ENCODE measurements around the gene PLXNA2.

The PLXNA2 gene

DNA sequence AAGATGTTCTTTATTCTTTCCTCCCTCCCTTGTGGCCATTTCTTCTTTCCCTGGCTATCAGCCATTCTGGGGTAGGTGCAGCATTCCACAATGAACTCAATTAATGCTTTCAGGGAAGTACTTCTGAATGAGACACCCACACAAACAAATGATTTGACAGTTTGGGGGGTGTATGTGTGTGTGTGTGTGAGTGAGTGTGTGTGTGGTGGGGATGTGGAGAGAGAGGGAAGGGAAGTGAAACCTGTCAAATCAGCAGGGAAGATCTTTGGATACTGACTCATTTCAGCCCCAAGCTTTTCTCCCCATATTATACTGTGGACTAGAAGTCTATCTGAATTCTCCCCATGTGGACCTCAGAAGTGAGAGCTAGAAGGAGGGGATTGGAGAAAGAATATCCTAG, 178.3 kb downstream of the PLXNA2 start:
- no peak for DNase-seq (ENCODE audit: low read depth in 2 of 2)

DNA sequence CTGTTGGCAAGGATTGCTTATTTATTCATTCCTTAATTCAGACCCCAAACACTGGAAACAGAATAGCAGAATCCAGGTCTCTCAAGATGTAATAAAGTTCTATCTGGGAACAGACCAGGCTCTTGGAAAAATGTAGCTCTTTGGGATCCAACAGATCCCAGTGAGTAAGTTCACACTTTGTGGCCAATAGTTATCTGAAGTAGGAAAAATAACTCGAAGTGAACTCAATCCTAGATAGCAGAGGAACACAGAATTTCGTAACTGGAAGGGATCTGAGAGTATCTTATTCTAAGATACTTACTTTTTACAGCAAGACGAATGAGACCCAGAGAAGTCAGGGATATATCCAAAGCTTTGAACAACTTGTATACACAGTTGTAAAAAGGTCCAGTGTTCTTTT, 182.6 kb downstream of the PLXNA2 start:
- DNase-seq (ENCODE audit: low read depth in 2 of 2), result no peak

DNA sequence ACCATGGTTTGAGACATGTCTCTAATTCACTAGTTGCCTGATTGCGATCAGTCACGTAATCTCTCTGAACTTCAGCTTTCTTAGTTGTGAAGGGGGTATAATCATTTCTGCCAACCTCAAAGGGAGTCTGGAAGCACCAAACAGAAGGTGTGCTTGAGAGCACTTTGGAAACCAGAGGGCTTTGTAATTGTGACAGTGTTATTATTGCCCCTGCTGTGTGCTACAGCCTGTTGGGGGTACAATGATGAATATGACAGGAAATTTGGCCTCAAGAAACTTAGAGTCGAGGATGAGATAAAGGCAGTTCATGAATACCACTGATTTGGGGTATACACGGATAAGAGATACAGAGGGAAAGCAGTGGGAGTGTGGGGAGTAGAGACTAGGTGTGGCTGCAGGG, 183.1 kb downstream of the PLXNA2 start:
- no peak for DNase-seq (ENCODE audit: low read depth in 2 of 2)

DNA sequence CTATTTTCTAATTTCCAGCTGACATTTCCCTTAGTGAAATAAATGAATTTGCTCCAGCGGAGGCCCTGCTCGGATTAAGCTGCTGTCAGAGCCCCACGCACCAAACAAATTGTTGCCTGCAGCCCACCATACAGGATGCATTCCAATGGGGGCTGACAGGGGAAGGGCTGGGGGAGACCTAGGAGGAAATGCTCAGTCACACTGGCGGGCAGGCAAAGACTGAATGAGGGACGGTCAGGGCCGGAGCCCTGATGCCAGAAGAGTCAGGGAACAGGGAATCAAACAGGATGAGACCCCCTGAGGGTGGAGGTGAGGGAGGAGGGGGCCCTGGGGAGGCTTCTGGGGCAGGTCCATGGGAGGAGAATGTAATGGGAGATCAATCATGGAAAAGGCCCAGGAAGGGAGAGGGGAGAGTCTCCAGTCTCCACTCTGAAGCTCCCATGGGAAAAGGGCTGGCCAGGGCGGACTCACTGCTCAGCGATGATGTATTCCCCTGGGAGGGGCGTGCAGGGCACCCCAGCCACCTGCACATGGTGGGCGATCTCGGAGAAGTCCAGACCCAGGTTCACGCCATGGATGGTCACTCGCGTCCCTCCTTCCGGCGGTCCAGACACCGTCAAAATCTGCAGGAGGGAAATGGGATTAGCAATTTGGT, 183.8 kb downstream of the PLXNA2 start:
- no peak for DNase-seq (ENCODE audit: low read depth in 2 of 2)

DNA sequence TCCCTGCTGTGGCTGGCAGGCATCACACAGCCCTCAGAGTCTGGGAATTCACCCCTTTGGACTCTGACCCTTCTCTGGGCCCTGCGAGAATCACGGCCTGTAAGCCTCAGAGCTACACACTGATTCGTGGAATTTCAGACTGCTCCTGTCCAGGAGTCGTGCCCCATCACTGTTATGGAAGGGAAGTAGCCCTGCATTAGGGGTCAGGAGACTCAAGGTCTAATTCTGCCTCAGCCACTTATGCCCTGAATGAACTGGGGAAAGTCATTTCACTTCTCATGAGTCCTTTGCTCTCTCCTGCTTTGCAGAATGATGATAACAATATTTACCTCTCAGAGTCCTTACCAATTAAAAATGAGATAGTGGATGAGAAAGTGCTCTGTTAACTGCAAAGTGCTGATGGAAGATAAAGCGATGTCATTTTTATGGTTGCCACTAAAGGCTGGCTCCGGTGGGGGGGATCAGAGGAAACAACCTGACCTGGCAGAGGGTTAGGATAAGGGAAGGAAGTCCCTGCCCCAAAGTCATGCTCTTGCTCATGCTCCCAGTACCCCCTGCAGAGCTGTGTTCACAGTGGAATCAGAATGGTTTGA, 184.7 kb downstream of the PLXNA2 start:
- no peak for DNase-seq (ENCODE audit: low read depth in 2 of 2)

DNA sequence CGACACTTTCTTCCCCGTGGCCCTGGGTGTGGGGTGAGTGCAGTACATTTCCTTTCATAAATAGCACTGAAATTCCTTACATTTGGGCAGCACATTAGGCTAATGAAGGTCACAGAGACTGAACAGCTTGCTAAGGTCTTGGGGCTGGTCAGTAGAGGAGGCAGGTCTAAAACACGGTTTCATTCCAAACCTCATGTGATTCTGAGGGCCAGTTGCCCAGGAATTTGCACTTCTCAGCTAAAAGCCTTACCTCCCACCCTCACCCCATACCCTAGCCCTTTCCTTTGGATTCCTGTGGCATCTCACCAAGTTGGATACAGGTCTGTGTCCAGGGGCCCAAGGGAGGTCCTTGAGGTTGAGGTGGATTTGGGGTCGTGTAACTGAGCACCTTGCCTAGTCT, 185.4 kb downstream of the PLXNA2 start:
- no peak for DNase-seq (ENCODE audit: low read depth in 2 of 2)

DNA sequence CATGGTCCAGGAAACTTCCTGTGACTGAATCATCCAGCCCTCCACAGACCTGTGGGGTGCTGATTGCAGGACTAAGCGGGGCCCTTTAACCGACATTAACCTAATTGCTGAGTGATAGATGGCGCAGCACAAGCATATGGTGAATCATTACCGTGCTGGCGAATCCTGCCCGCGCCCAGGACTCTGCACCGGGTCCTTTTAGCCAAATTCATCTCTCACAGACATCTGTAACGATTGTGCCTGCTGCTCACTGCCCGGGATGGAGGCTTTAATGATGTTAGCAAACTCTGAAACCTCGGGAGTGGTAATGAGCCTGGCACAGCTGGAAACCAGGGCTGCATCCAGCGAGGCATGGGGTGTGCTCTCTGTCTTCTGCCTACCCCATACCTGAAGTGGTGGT, 185.9 kb downstream of the PLXNA2 start:
- DNase-seq (ENCODE audit: low read depth in 2 of 2), result no peak

DNA sequence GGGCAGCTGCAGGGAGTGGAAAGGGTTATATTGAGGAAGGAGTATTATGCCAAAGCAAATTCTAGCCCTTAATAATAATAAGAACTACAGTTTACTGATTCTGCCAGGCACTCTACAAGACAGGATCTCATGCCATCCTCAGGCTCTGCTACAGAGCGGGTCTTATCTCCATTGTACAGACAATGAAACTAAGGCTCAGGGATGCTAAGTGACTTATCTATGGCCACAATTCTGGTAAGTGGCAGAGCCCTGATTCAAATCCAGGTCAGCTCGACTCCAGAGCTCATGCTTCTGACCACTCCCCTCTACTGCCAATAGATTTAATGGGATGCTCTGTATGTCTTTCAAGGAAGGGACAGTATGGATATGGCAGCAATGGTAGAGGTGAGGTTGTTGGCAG, 187.1 kb downstream of the PLXNA2 start:
- no peak for DNase-seq (ENCODE audit: low read depth in 2 of 2)

DNA sequence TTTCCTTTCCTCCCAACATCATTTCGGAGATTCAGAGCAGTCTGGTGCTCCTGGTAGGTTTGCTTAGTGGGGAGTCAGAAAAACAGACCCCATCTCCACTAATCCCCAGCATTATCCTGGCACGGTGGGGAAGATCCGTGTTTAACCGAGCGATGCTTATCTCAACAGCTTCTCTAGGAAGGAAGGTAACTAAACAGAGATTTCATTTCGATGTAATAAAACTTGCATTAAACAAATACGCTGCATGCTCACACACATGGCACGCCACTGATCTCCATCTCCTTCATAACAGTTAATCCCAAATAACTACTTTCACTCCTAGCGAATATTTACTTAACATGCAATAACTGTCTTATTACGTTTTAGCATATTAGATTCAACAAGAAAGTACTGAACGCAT, 188.6 kb downstream of the PLXNA2 start:
- no peak for DNase-seq (ENCODE audit: low read depth in 2 of 2)

DNA sequence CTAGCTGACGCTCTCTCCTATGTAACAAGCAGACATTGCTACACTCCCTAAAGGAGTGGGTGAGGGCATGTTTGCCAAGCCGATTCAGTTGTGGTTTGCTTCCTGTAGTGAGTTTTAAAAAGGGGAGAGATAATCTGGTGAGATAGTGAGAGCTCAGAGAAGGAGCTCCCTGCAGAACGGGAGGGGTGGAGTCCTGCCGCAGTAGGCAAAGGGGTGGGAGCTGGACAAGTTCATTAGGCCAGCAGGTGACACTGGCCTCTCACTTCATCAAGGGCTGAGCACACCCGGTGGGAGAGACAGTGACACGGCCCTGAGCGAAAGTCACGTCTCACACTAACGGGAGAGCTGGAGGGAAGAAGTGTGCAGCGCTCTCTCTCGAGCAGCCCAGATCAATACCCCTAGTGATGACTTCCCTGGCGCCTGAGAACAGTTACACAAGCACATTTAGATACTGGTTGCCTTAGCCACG, 189.2 kb downstream of the PLXNA2 start:
- DNase-seq (ENCODE audit: low read depth in 2 of 2), result no peak

DNA sequence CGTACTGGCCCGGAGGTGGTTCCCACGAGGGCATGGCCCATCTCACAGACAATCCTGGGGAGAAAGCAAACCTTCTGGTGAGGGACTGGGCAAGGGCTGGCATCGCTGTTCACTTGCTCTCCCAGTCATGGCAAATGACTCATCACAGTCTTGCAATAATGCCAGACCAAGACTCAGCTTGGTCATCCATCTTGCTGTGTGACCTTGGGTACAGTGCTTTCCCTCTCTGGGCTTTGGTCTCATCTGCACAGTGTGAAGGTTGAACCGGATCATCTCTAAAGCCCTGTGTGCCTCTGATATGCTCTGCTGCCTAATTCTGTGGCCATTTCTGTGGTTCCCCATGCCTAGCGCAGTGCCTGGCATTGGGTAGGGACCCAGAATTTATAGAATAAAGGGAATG, 189.7 kb downstream of the PLXNA2 start:
- DNase-seq (ENCODE audit: low read depth in 2 of 2), result no peak

DNA sequence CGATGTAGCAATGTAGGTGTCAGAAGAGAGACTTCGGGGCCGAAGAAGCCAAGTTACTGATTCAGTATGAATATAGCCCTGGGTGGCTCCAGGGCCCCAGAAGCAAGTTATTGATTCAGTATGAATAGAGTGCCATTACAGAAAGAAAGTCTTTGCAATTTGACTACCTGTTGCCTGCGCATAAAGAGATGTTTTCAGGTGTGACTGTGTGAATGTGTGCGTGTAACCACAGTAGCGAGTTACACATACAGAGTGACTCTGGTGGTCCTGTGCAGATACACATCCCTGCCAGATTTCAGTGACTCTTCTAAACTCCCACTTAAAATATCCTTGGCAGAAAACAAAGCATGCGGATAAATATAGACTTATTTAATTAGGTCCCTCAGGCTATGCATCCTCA, 190.5 kb downstream of the PLXNA2 start:
- no peak for DNase-seq (ENCODE audit: low read depth in 2 of 2)

DNA sequence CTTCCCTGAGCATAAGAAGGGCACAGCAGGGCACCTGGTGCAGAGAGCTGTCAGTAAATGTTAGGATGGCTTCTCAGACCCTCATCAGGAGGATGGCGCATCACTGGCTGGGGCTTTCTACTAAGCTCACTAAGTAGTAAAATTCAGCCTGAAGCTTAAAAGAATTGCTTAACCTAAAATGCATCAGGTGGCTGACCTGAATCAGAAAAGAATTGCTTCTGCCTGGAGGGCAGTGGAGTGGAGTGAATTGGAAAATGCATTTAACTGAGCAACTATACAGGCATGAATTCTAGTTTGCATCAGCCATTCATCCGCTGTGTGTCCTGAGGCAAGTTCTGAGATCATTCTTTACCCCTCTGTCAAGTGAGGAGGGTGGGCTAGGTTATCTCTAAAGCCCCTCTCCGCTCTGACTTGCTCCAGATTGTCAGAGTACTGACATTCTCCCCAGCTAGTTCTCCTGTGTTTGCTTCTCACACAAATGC, 191.2 kb downstream of the PLXNA2 start:
- DNase-seq (ENCODE audit: low read depth in 2 of 2), result no peak

DNA sequence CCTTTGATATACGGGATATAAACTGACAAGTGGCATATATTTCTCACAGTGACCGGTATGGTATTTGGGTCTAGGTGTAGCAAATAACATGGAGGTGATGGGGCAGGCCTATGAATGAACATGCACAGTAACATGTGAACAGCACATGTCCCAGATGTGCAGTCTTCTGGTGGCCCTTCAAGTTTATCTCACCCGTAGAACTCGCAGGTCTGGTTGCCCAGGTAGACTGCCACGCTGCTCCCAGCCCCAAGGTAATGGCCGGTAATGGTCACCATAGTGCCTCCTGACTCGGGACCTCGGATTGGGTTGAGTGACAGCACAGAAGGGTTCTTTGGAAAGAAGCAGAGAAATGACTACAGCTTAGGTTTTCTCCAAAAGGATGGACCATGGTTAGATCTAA, 192.0 kb downstream of the PLXNA2 start:
- DNase-seq (ENCODE audit: low read depth in 2 of 2), result no peak

DNA sequence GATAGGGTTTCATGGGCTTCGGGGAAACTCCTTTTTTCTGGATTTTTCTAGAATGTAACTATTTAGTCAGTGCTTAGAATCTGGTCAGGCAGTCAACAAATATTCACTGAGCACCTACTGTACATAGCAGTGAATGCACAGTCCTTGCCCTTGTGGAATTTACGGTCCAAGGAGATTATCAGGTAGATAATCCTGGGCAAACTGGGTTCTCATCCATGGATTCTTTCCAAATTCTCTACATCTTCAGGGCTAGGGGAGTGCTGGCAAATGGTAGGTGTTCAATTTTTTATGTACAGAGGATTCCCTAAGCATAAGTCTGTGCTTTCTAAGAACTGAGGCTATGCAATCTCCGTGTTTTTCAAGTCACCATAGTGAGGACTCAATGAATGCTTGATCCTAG, 192.5 kb downstream of the PLXNA2 start:
- DNase-seq (ENCODE audit: low read depth in 2 of 2), result no peak

DNA sequence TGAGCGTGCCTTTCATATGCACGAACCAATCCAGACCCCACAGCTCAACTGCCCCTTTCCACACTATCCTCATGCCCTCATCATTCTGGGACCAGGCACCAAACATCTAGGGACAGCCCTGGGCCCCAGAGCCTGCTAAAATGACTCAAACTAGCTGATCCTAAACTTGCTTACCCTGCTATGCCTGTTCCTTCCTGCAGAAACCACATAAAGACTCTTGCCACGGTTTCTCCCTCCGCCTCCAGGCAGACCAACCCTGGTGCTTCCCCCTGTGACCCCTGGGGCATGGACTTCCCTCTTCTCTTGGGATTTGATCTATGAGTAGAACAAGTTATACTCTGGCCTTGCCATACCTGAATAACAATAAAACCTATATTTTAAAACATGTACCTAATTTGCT, 195.3 kb downstream of the PLXNA2 start:
- DNase-seq (ENCODE audit: low read depth in 2 of 2), result no peak

DNA sequence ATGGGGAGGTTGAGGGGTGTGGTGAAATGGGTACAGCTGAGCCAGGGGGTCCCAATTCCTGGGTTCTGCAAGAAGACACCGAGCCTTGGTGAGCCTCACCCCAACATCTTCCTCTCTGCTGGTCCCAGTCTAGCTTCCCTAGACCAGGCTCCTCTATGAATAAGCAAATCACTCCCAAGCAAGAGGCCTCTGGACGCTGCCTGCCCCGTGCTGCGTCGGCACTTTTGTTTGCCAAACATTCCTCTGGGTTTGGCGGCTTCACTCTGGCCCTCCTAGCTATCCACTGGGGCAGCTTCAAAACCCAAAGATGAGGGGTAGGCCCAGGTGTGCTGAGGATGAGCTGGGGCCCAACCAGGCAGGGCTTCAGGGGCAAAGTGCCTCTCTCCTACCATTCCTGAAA, 196.2 kb downstream of the PLXNA2 start:
- no peak for DNase-seq (ENCODE audit: low read depth in 2 of 2)

DNA sequence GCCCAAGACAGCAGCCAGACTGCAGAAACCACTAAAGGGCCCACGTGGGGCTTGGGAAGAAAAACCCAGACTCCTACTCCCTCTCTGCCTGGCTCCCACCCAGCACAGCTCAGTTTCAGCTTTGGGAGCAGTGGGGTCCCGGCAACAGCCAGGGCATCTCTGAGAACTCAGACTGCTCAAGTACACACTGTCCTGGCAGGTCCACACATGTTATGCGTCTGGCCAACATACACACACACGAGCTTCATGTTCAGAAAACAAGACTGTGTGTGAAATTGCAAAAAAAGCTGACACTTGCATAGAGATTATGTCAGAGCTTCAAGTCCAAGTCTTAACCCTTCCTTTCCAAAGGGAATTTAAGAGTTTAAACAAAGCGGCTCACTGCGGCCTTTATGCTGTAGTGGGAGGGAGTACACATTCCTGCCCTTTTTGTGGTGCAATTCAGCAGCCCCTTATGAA, 196.7 kb downstream of the PLXNA2 start:
- DNase-seq (ENCODE audit: low read depth in 2 of 2), result no peak

DNA sequence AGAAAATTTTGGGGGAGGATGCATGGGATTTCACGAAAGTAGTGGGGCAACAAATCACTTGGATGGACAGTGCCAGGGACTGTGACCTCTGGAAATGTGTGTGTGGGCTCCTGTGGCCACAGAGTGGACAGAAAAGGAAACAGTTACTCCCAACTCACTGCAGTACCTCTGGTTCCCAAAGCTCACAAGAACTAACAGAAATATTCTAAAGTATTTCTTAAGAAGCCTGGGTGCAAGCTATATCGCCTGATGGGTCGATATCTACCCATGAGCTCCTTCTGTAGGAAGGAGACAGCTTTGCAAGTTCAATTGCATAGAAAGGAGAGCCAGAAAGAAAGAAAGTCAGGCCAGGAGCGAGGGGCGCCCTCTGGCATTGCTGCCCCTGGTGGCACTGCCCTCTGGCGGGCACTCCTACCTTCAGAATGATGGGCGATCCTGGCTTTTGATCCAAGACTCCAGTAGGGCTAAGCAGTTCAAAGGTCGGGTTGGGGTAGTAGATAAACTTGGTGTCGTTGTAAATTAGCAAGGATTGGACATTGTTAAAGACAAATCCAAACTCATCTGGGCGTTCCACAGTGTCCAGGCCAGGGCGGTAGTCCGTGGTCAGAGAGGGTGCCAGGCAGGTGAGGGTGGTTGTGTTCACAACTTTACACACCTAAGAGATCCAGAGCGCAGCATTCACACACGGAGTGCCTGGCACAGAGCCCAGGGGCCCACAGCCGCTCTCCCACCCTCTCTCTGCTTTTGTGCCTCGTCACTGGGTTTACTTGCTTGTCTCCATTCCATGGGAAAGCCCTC, 198.5 kb downstream of the PLXNA2 start:
- DNase-seq (ENCODE audit: low read depth in 2 of 2), result no peak

DNA sequence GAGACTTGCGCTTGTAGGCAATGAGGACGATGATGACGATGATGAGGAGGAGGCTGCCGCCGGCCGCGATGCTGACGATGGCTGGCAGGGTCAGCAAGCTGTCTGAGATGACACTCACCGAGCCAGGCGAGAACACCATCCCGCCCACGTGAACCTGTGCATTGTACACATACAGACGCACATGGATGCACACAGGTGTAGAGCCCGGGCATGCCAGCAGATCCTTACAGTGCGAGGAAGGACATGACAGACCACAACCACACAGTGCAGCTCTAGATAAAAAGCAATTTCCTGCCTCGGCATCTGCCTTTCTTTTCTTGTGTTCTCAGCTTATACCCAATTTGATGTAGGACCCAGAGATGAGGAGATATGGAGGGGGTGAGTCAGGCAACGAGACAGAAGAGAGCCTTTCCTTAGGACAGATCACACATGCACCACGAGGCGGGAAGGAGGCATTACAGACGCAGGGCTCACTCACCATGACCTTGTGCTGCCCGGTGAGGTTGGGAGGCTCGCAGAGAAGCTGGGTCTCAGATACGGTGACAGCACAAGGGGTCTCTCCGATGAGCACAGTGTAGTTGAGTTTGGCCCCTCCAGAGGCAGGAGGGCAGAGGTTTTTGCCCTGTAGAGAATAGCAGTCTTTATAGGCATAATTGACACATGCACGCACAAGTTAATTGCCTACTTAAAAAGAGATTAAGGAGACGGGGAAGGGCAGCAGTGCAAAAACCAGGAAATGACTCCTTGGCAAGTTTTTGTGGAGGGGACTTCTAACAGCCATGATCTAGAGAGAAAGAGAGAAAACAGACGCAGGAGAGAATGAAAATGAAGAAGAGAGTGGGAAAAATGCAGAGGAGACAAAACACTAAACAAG, 199.4 kb downstream of the PLXNA2 start:
- DNase-seq (ENCODE audit: low read depth in 2 of 2), result no peak

DNA sequence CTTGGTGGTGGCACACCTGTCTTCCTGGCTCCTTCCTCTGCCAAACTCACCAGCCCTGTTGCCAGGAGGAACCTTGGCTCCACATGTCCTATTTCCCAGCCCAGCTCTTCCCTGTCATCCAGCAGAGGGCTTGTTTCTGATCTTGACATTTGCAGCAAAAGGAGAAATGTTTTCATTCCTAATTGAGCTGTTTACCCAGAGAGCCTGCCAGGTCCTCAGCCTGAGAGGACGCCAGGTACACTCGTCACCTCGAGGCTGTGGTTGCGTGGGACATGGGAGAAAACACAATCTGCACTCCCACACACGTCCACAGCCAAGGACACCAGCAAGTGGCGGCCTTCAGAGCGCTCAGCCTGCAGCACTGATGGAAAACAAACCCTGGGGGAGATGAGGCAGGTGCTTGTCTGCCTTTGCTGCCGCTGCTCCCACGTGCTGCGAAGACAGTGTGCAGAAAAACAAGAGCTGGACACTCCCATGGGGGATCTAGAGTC, 200.4 kb downstream of the PLXNA2 start:
- DNase-seq (ENCODE audit: low read depth in 2 of 2), result no peak

DNA sequence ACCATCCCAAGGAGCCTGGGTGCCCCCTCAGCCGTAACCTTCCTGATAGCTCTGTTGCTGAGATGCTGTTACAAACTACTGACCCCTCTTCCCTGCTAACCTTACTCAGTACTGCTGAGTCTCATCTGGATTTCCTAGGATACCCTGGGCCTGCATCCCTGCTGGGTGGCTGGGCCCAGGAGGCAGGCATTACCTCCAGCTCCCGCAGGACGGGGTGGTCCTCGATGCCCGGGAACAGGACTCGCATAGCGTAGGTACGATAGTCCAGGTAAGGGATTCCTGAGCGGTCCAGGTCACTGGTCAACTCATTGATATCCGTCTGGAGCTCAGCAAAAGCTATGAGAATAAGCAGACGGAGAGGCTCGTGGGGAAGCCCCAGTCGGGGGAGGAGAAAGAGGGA, 201.3 kb downstream of the PLXNA2 start:
- no peak for DNase-seq (ENCODE audit: low read depth in 2 of 2)

All from stimulated activated CD8-positive, alpha-beta memory T cell treated with anti-CD3 and anti-CD28 coated beads, Interleukin-2, amount 100 ng/mL, for 48 hours (primary cell).